Sigmoid colon (tissue), 7 donors: ENCODE measurements around the gene COA1. TPM values are rescaled to one million over a fixed set of nuclear protein-coding genes. Genes with fewer than 3 reads are reported as not detected.
"Not testable (repeated sequence)": the region's sequence is repeated elsewhere in the genome, so short reads cannot be mapped to it uniquely, and the experiment has no call there.

Experiments
- DNase-seq: peaks from one replicate; pipeline ENCODE4 v3.0.0-alpha.2; 2019
- H3K27ac ChIP-seq, 4 donors: fragments of 200-600 bp; sonication (generic); one replicate each; pipeline ENCODE4 v1.5.1; 2016 to 2019; ENCODE audit warnings: mild to moderate bottlenecking in 1 of 4
- H3K27me3 ChIP-seq, 3 donors: fragments of 200-600 bp; sonication (generic); one replicate each; pipeline ENCODE4 v1.5.1; 2019; ENCODE audit warnings: mild to moderate bottlenecking in 1 of 3
- H3K36me3 ChIP-seq, 4 donors: fragments of 200-600 bp; sonication (generic); one replicate each; pipeline ENCODE4 v1.5.1; 2016 to 2019
- H3K4me1 ChIP-seq, 4 donors: fragments of 200-600 bp; sonication (generic); one replicate each; pipeline ENCODE4 v1.5.1; 2017 to 2019
- H3K4me3 ChIP-seq, 4 donors: fragments of 200-600 bp; sonication (generic); one replicate each; pipeline ENCODE4 v1.5.1; 2017 to 2019; ENCODE audit warnings: mild to moderate bottlenecking in 2 of 4, moderate library complexity in 1 of 4
- H3K9me3 ChIP-seq, 4 donors: fragments of 200-600 bp in 3 of 4; sonication (generic) in 3 of 4; one replicate each; pipeline versions ENCODE4 v1.5.1 to v1.6.1; 2013 to 2019
- EP300 ChIP-seq, 4 donors: sonication (generic); formaldehyde crosslinking; IDR thresholded peaks; one replicate each; pipeline ENCODE4 v1.6.1; 2017; ENCODE audit warnings: antibody characterized with exemption in 4 of 4
- POLR2A ChIP-seq, 2 donors: fragments of 450-650 bp; IDR thresholded peaks; one replicate each; pipeline ENCODE4 v1.6.1; 2016; ENCODE audit warnings: antibody characterized with exemption in 2 of 2, mild to moderate bottlenecking in 2 of 2, moderate library complexity in 2 of 2
- POLR2AphosphoS5 ChIP-seq, 4 donors: sonication (generic); formaldehyde crosslinking; IDR thresholded peaks; one replicate each; pipeline ENCODE4 v1.6.1; 2017; ENCODE audit warnings: antibody characterized with exemption in 4 of 4
- WGBS, 2 donors: extraction: QIAGEN DNeasy Blood & Tissue Kit; methylation state at CpG; one replicate each; pipeline ENCODE4 v1.1.7; 2013; 5-methylcytosine and 5-hydroxymethylcytosine counted together
- intact Hi-C: fragments of 100-400 bp; cut with DNase I; formaldehyde crosslinking; loops from one replicate; pipeline ENCODE4 v1.15.1; 2023
- polyA plus RNA-seq, 3 donors: library from polyadenylated mRNA; stranded (reverse); fragments of 200-250 nt; gene quantifications; one replicate each; pipeline ENCODE4 v1.2.3, GENCODE V29; 2013
- total RNA-seq, 4 donors: library from RNA; depleted of rRNA; stranded (reverse); fragments of >200 nt; gene quantifications; one replicate each; pipeline ENCODE4 v1.1.0, GENCODE V29; 2016
- TF ChIP-seq, protein P1 (sequence below), 4 experiments: fragments of 450-650 bp in 3 of 4; fragments of 200-600 bp in 1 of 4; IDR thresholded peaks; one replicate each; pipeline ENCODE4 v1.5.1; 2016 to 2019; ENCODE audit warnings: antibody characterized with exemption in 4 of 4, mild to moderate bottlenecking in 3 of 4, moderate library complexity in 2 of 4
- donor health status: healthy with polysubstance abuse.
- donor health status: Bipolar disorder and iron deficiency.
- donor health status: healthy.

The COA1 gene
- total and polyA plus RNA-seq, 7 donors: 31.2 to 61.2 (median 42.6) TPM

- peaks cover 0 to 14% (median 1%) of the 10 kb centered on the region in 4 donors for H3K36me3 ChIP-seq
Measured at GRCh38 chr7:43602256-43602655, 127.1 kb downstream of the COA1 start.

GRCh38 chr7:43600056-43600455, 129.3 kb downstream of the COA1 start:
- Histone ChIP-seq H3K4me1 (no peaks in the 10 kb centered on the region), H3K36me3 (peaks cover 0 to 20% (median 0%) of the 10 kb centered on the region in 4 donors), H3K27me3 (no peaks in the 10 kb centered on the region), H3K4me3 (no peak overlapping the region), H3K9me3 (no peaks in the 10 kb centered on the region), H3K27ac (no peak overlapping the region)
- DNase-seq: no peak
- 88 to 94% methylated on average over 3 of the region's 3 CpGs for WGBS, 2 donors
- intact Hi-C loops: no loop called here
- no peak for TF ChIP-seq POLR2AphosphoS5 (IDR thresholded peaks at IDR 0.05)
- TF ChIP-seq EP300 (IDR thresholded peaks at IDR 0.05): no peak
- TF ChIP-seq, protein P1, sequence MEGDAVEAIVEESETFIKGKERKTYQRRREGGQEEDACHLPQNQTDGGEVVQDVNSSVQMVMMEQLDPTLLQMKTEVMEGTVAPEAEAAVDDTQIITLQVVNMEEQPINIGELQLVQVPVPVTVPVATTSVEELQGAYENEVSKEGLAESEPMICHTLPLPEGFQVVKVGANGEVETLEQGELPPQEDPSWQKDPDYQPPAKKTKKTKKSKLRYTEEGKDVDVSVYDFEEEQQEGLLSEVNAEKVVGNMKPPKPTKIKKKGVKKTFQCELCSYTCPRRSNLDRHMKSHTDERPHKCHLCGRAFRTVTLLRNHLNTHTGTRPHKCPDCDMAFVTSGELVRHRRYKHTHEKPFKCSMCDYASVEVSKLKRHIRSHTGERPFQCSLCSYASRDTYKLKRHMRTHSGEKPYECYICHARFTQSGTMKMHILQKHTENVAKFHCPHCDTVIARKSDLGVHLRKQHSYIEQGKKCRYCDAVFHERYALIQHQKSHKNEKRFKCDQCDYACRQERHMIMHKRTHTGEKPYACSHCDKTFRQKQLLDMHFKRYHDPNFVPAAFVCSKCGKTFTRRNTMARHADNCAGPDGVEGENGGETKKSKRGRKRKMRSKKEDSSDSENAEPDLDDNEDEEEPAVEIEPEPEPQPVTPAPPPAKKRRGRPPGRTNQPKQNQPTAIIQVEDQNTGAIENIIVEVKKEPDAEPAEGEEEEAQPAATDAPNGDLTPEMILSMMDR (IDR thresholded peaks at IDR 0.05): no peak
- TF ChIP-seq POLR2A (IDR thresholded peaks at IDR 0.05): no peak

More at GRCh38 chr7:43602256-43602655, 127.1 kb downstream of the COA1 start:
- 70 to 89% methylated on average over 1 of the region's 1 CpG for WGBS, 2 donors
- TF ChIP-seq EP300 (IDR thresholded peaks at IDR 0.05) (no peak), POLR2A (IDR thresholded peaks at IDR 0.05) (no peak), POLR2AphosphoS5 (IDR thresholded peaks at IDR 0.05) (no peak)
- TF ChIP-seq, protein P1 (IDR thresholded peaks at IDR 0.05): no peak
- intact Hi-C loops: no loop called here
- Histone ChIP-seq H3K4me3 (no peak overlapping the region), H3K9me3 (no peaks in the 10 kb centered on the region), H3K27ac (no peak overlapping the region), H3K4me1 (no peaks in the 10 kb centered on the region), H3K27me3 (no peaks in the 10 kb centered on the region)
- DNase-seq: no peak

DNA sequence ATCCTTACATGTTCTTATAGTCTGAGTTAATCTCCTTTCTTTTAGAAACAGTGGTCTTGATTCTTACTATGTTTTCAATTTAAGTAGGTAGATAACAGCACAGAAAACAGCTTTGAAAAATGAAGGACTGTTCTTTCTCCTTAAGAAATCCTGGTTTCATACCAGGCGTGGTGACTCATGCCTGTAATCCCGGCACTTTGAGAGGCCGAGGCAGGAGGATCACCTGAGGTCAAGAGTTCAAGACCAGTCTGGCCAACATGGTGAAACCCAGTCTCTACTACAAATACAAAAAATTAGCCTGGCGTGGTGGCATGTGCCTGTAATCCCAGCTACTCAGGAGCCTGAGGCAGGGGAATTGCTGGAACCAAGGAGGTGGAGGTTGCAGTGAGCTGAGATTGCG, 132.9 kb downstream of the COA1 start:
- intact Hi-C loops, DNase-seq, H3K27me3 ChIP-seq, H3K4me3 ChIP-seq, H3K27ac ChIP-seq, H3K4me1 ChIP-seq, H3K9me3 ChIP-seq: not testable (repeated sequence)
- peaks cover 0 to 20% (median 0%) of the 10 kb centered on the region in 4 donors for H3K36me3 ChIP-seq
- 79 to 83% methylated on average over 5 of the region's 5 CpGs for WGBS, 2 donors

- H3K27me3 ChIP-seq: no peaks in the 10 kb centered on the region
- intact Hi-C loops: no loop called here
- WGBS, 2 donors: 81 to 92% methylated on average over 2 of the region's 2 CpGs
- TF ChIP-seq POLR2A (IDR thresholded peaks at IDR 0.05) (no peak), POLR2AphosphoS5 (IDR thresholded peaks at IDR 0.05) (no peak), EP300 (IDR thresholded peaks at IDR 0.05) (no peak)
- TF ChIP-seq, protein P1 (IDR thresholded peaks at IDR 0.05): no peak
- DNase-seq: no peak
- H3K4me3 ChIP-seq: no peak overlapping the region
- H3K27ac ChIP-seq: no peak overlapping the region
- H3K36me3 ChIP-seq: peaks cover 0 to 11% (median 0%) of the 10 kb centered on the region in 4 donors
- H3K4me1 ChIP-seq: peaks cover 0 to 5% (median 0%) of the 10 kb centered on the region in 4 donors
- no peaks in the 10 kb centered on the region for H3K9me3 ChIP-seq
Measured at GRCh38 chr7:43594020-43594419, 135.3 kb downstream of the COA1 start.

GRCh38 chr7:43593010-43593409, 136.3 kb downstream of the COA1 start:
- intact Hi-C loops: no loop called here
- Histone ChIP-seq H3K36me3 (peaks cover 0 to 6% (median 0%) of the 10 kb centered on the region in 4 donors), H3K27ac (no peak overlapping the region), H3K9me3 (no peaks in the 10 kb centered on the region), H3K27me3 (no peaks in the 10 kb centered on the region), H3K4me1 (peaks cover 0 to 5% (median 0%) of the 10 kb centered on the region in 4 donors), H3K4me3 (no peak overlapping the region)
- no peak for DNase-seq
- TF ChIP-seq, protein P1 (IDR thresholded peaks at IDR 0.05): no peak
- TF ChIP-seq EP300 (IDR thresholded peaks at IDR 0.05) (no peak), POLR2AphosphoS5 (IDR thresholded peaks at IDR 0.05) (no peak), POLR2A (IDR thresholded peaks at IDR 0.05) (no peak)
- WGBS, 2 donors: 93 to 98% methylated on average over 1 of the region's 1 CpG
